Progenitor cell of endocrine pancreas (in vitro differentiated cells): ENCODE results near the gene FREY1. TPM values are rescaled to one million over a fixed set of nuclear protein-coding genes. Genes with fewer than 3 reads are reported as not detected.

Experiments
- DNase-seq: peaks from one replicate; pipeline ENCODE4 v3.0.0; 2021; ENCODE audit warnings: low spot score; ENCODE audit not compliant: unreplicated experiment
- H3K27ac Mint-ChIP-seq: 2 replicates; pipeline ENCODE4 v1.8.0; 2021; ENCODE audit warnings: mild to moderate bottlenecking, moderate library complexity, mixed read lengths
- H3K27me3 Mint-ChIP-seq: 2 replicates; pipeline ENCODE4 v1.8.0; 2021; ENCODE audit warnings: mixed read lengths
- H3K36me3 Mint-ChIP-seq: 2 replicates; pipeline ENCODE4 v1.8.0; 2022; ENCODE audit warnings: mixed read lengths; ENCODE audit not compliant: insufficient read depth
- H3K4me1 Mint-ChIP-seq: 2 replicates; pipeline ENCODE4 v1.8.0; 2021; ENCODE audit warnings: low read depth, mixed read lengths
- H3K4me3 Mint-ChIP-seq: 2 replicates; pipeline ENCODE4 v1.8.0; 2021; ENCODE audit warnings: low read depth, mild to moderate bottlenecking, moderate library complexity, mixed read lengths
- H3K9me3 Mint-ChIP-seq: 2 replicates; pipeline ENCODE4 v1.8.0; 2021; ENCODE audit warnings: low read depth, mixed read lengths
- total RNA-seq: library from RNA; stranded (reverse); gene quantifications from 2 replicates; pipeline ENCODE4 v1.2.1, GENCODE V29; 2021
- TF ChIP-seq, protein P1 (sequence below): fragments of 200-600 bp; sonication (generic); IDR thresholded peaks from one replicate; pipeline ENCODE4 v1.5.0; 2021; ENCODE audit warnings: antibody characterized with exemption, mild to moderate bottlenecking; ENCODE audit not compliant: unreplicated experiment

The FREY1 gene
- total RNA-seq, 1 donor from 2014 or later, result 3.7 TPM

DNA sequence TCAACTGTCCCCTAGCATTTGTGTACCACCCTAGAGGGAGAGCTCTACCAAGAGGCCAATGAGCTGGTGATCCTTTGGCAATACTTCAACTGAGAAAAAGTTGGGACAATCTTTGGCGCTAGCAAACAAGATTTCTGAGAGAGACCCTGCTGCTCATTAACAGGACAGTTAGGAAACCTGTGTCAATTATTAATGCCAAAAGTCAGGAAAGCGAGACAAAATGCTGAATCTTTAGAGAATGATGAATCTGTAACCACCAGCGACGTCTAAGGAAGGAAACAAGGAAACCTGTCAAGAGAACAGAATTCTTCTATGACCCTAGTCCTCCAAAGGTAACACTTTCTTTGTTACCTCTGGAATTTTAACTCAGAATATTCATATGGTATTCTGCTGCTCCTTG lies 35.3 kb upstream of the FREY1 start:
- Mint-ChIP-seq H3K4me1 (no peaks in the 10 kb centered on the region), H3K27me3 (no peaks in the 10 kb centered on the region), H3K9me3 (no peaks in the 10 kb centered on the region), H3K27ac (no peak overlapping the region), H3K4me3 (no peak overlapping the region), H3K36me3 (peaks cover 14% of the 10 kb centered on the region)
- no peak for DNase-seq
- TF ChIP-seq, protein P1, sequence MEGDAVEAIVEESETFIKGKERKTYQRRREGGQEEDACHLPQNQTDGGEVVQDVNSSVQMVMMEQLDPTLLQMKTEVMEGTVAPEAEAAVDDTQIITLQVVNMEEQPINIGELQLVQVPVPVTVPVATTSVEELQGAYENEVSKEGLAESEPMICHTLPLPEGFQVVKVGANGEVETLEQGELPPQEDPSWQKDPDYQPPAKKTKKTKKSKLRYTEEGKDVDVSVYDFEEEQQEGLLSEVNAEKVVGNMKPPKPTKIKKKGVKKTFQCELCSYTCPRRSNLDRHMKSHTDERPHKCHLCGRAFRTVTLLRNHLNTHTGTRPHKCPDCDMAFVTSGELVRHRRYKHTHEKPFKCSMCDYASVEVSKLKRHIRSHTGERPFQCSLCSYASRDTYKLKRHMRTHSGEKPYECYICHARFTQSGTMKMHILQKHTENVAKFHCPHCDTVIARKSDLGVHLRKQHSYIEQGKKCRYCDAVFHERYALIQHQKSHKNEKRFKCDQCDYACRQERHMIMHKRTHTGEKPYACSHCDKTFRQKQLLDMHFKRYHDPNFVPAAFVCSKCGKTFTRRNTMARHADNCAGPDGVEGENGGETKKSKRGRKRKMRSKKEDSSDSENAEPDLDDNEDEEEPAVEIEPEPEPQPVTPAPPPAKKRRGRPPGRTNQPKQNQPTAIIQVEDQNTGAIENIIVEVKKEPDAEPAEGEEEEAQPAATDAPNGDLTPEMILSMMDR, result no peak

DNA sequence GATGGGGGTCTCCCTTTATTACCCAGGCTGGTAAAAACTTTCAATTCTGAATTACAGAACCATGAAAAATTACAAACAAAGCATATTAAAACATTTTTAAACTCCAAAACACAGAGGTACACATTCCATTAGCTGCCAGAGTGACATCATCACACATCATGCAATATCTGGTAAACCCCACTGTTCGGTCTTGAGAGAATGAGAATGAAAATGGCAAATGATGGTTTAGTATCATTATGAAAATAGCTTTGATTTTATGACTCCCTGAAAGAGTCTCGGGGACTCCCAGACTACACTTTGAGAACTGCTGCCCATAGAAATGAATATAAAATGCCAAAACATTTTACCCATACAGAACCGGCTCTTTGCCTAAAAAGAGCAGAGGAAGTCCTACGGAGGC lies 34.2 kb upstream of the FREY1 start:
- Mint-ChIP-seq H3K36me3 (peaks cover 14% of the 10 kb centered on the region), H3K4me1 (no peaks in the 10 kb centered on the region), H3K4me3 (no peak overlapping the region), H3K27ac (no peak overlapping the region), H3K27me3 (no peaks in the 10 kb centered on the region), H3K9me3 (no peaks in the 10 kb centered on the region)
- TF ChIP-seq, protein P1, result no peak
- DNase-seq, result no peak

DNA sequence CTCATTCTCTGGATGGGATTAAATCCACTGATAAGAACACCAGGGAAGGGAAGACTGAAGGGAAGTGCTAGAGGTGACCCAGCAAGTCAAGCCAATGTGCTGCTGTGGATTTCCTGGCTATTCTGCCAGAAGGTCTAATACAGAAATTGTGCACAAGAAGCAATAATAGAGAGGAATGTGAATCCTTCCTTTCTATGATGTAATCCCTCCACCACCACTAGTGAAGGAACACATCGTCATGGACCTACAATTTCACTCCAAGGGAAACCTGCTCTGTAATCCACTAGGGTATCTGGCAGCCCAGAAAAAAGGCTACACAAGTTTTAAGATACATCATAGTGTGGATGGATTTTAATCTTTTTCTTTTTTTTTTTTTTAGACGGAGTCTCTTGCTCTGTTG lies 32.8 kb upstream of the FREY1 start:
- no peak for DNase-seq
- Mint-ChIP-seq H3K27me3 (no peaks in the 10 kb centered on the region), H3K36me3 (peaks cover 6% of the 10 kb centered on the region), H3K4me1 (peaks cover 5% of the 10 kb centered on the region), H3K9me3 (no peaks in the 10 kb centered on the region), H3K27ac (no peak overlapping the region), H3K4me3 (no peak overlapping the region)
- TF ChIP-seq, protein P1, result no peak

DNA sequence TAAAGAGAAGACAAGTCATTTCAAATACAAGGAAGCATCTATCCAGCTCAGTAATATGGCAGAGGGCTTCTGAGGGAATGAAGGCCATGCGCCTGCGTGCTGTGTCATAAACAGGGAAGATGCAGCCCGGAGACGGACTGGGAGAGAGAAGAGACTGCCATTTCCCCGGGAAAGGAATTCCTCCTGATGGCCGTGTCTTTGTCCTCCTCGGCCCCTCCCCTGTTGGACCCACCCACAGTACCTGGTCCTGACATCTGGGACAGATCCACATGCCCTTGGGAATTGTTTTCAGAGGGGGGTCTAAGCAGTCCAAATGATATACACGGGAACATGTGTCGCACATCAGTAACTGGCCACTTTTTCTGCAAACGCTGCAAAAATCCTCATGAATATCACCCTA lies 30.8 kb upstream of the FREY1 start:
- Mint-ChIP-seq H3K27me3 (no peaks in the 10 kb centered on the region), H3K27ac (no peak overlapping the region), H3K36me3 (peaks cover 4% of the 10 kb centered on the region), H3K4me3 (no peak overlapping the region), H3K9me3 (no peaks in the 10 kb centered on the region), H3K4me1 (peaks cover 21% of the 10 kb centered on the region)
- DNase-seq, result no peak
- TF ChIP-seq, protein P1, result no peak

DNA sequence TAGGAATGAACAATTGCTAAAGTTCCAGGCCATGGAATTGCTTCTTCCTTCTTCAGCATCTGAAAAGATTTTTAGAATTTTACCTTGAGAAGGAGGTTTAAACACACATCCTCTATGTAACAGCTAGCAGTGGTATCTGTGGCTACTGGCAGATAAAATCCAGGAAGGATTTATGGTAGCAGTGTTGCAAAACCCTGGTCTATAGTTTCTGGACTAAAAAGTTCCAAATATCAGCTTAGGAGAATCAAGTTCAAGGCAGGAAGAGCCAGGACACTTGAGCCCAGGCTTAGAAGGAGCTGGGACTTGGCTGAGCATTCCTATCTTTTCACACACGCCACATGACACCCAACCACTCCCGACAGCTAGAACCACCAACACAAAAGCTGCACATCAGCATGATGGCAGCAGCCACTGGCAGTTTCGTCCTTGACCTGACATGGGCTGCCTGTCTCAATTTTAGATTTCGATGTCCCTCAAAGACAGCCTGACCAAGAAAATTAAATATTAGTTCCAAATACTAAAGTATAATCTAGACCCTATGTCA lies 29.5 kb upstream of the FREY1 start:
- Mint-ChIP-seq H3K36me3 (peaks cover 8% of the 10 kb centered on the region), H3K27ac (no peak overlapping the region), H3K4me1 (peaks cover 21% of the 10 kb centered on the region), H3K4me3 (no peak overlapping the region), H3K9me3 (no peaks in the 10 kb centered on the region), H3K27me3 (no peaks in the 10 kb centered on the region)
- TF ChIP-seq, protein P1, result no peak
- DNase-seq, result no peak
